ENCODE data around the gene ITPR2. TPM values are rescaled to one million over a fixed set of nuclear protein-coding genes. Genes with fewer than 3 reads are reported as not detected.

ITPR2 gene
- total RNA-seq, 4 donors from 2014 or later: 34.1 to 53.0 (median 41.0) TPM

DNA sequence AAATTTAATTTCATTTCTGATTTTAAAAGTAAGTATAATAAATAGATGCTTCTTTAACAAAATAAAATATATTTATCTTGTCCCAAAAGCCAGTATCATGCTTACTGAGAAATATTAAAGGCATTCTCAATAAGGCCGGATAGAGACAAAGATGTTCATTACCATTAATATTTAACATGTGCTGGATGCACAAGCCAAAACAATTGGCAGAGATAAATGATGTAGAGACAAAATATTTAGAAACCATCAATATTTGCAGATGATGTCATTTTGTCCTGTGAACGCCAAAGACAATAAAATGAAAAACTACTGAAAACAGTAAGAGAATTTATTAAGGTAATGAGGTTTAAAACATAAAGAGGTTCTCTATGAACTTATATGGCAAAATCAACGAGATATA is 313.5 kb downstream of the ITPR2 start:
- TF ChIP-seq, protein P1, sequence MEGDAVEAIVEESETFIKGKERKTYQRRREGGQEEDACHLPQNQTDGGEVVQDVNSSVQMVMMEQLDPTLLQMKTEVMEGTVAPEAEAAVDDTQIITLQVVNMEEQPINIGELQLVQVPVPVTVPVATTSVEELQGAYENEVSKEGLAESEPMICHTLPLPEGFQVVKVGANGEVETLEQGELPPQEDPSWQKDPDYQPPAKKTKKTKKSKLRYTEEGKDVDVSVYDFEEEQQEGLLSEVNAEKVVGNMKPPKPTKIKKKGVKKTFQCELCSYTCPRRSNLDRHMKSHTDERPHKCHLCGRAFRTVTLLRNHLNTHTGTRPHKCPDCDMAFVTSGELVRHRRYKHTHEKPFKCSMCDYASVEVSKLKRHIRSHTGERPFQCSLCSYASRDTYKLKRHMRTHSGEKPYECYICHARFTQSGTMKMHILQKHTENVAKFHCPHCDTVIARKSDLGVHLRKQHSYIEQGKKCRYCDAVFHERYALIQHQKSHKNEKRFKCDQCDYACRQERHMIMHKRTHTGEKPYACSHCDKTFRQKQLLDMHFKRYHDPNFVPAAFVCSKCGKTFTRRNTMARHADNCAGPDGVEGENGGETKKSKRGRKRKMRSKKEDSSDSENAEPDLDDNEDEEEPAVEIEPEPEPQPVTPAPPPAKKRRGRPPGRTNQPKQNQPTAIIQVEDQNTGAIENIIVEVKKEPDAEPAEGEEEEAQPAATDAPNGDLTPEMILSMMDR (IDR thresholded peaks at IDR 0.05; ENCODE audit: low read depth): no peak

DNA sequence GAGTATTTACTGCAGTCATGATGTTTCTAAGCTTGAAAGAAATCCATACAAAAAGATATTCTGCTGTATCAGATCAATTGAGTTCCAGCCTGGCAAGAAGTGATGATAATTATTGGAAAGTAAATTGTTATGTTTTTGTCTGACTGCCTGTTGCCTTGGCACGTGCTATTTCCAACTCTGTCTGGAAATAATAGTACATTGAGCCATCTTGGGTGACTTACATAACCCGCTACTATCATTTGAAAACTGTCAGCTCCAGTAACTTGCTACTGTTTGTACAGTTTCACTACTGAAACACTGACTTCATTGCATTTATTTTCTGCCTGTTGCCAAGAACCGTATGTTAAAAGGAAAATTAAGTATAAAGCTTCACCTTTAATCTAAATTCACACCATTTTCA is 318.6 kb downstream of the ITPR2 start:
- TF ChIP-seq, protein P1 (IDR thresholded peaks at IDR 0.05; ENCODE audit: low read depth): no peak

GRCh38 chr12:26513363-26514043 is 319.5 kb downstream of the ITPR2 start:
- TF ChIP-seq, protein P1 (IDR thresholded peaks at IDR 0.05; ENCODE audit: low read depth): no peak

- TF ChIP-seq, protein P1 (IDR thresholded peaks at IDR 0.05; ENCODE audit: low read depth): no peak
Observed at GRCh38 chr12:26512213-26512612, 320.8 kb downstream of the ITPR2 start.

DNA sequence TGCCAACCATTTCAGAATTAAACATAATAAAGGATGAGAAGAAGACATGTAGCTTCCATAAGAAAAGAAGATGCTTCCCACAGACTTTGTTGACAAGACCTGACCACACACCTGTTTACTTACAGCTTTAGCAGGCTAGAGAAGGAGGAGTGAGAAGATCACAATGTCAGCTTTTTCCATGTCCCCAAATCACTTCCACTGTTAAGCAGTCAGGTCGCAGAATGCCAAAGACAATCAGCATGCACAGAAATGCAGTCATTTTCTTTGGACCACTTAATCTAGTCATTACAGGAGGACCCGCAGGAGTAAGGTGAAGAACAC is 322.7 kb downstream of the ITPR2 start:
- TF ChIP-seq, protein P1 (IDR thresholded peaks at IDR 0.05; ENCODE audit: low read depth): no peak

DNA sequence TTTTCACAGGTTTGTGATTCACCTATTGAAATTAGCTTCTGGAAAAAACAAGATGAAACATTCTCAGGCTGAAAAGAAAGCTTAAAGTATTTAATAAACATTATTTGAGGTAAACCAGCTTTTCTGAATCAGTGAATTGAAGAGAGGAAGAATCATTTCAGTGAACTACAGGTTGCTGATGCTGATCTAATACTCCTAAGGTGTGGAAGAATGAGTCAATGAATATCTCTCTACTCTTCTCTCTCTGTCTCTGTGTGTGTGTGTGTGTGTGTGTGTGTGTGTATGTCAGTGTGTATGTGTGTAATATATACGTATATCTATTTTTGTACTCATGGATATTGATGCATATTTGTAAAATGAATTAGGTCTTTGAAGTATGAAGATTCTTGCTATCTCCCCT is 325.4 kb downstream of the ITPR2 start:
- TF ChIP-seq, protein P1 (IDR thresholded peaks at IDR 0.05; ENCODE audit: low read depth): no peak

DNA sequence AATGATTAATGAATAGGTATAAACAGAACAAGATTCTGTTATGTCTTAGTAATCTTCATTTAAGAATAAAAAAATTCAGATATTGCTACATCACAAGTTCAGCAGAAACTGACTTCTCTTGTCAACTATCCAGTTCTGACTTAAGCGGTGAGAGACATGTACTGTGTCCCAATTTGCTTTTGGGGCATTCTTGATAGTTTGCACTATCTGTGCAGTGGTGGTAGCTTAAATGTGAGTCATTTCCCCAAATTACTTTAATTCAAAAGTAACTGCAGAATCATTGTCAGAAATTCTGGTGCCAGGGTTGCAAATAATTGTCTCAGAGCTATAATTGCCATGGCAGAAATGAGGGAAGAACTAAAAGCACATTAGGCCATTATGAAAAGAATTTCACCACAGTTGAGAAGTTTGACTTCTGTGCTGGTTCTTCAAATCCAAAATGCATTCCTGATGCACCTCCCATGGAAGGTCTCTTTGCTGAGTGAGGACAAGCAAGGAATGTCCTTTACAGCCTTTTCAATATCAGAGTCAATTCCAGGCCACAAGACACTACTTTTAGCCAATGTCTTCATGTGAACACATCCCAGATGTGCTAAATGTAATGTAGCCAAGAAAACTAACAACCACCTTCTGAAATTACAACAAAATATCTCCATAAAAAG is 332.9 kb downstream of the ITPR2 start:
- TF ChIP-seq, protein P1 (IDR thresholded peaks at IDR 0.05; ENCODE audit: low read depth): no peak
